Uterus (tissue), 2 donors: ENCODE data around the gene CPVL.

ENCODE experiments used
- POLR2A ChIP-seq, 2 donors: fragments of 450-650 bp; IDR thresholded peaks; one replicate each; pipeline ENCODE4 v1.6.1; 2016; ENCODE audit warnings: antibody characterized with exemption in 2 of 2, mild to moderate bottlenecking in 1 of 2, moderate library complexity in 1 of 2
- TF ChIP-seq, protein P1 (sequence below), 4 experiments: fragments of 200-600 bp in 2 of 4; fragments of 450-650 bp in 2 of 4; sonication (generic) in 2 of 4; IDR thresholded peaks; one replicate each; pipeline ENCODE4 v1.5.1; 2016 to 2019; ENCODE audit warnings: antibody characterized with exemption in 4 of 4, mild to moderate bottlenecking in 2 of 4, moderate library complexity in 1 of 4

DNA sequence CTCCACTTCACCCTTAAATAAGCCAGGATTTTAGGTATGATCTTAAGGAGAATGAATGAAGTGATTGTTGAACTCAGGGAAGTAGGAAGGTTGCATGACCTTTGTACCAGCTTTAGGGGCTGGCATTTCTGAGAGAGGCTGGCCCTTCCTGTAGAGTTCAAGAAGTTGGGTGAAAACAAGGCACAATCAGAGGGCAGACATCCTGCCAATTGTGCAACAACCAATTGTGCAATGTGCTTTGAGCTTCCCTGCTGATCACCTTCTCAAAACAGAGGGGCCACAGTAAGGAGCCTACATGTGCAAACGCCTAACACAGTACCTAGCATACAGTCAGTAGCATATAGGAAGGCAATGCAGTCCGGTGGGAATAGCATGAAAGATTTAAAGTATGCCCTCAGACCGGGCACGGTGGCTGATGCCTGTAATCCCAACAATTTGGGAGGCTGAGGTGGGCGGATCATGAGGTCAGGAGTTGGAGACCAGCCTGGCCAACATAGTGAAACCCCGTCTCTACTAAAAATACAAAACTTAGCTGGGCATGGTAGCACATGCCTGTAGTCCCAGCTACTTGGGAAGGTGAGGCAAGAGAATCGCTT, 5.4 kb downstream of the CPVL start:
- TF ChIP-seq POLR2A (IDR thresholded peaks at IDR 0.05) = no peak
- TF ChIP-seq, protein P1, sequence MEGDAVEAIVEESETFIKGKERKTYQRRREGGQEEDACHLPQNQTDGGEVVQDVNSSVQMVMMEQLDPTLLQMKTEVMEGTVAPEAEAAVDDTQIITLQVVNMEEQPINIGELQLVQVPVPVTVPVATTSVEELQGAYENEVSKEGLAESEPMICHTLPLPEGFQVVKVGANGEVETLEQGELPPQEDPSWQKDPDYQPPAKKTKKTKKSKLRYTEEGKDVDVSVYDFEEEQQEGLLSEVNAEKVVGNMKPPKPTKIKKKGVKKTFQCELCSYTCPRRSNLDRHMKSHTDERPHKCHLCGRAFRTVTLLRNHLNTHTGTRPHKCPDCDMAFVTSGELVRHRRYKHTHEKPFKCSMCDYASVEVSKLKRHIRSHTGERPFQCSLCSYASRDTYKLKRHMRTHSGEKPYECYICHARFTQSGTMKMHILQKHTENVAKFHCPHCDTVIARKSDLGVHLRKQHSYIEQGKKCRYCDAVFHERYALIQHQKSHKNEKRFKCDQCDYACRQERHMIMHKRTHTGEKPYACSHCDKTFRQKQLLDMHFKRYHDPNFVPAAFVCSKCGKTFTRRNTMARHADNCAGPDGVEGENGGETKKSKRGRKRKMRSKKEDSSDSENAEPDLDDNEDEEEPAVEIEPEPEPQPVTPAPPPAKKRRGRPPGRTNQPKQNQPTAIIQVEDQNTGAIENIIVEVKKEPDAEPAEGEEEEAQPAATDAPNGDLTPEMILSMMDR (IDR thresholded peaks at IDR 0.05) = no peak
